ENCODE data around the gene CACNA2D3.

The CACNA2D3 gene

DNA sequence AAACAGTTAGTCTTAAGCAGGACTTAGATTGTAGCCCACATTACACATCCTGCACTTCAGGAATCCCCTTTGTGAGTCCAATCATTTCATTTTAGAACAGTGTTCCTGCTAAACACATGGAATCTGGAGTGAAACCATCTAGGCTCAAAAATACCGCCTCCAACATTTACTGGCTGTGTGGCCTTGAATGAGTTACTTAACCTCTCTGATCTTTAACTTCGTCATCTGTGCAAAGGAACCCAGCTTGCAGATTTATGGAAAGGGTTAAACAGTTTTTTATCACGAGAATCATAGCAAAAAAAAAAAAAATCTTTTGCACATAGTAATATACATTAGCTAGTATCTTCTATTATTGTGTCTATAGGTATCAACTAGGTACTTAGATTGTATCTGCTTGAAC, 813.5 kb downstream of the CACNA2D3 start:
- Histone ChIP-seq H3K9me2 (replicated peaks; ENCODE audit: insufficient read depth, low read length) (no peaks in the 10 kb centered on the region), H3K9me3 (replicated peaks; ENCODE audit: insufficient read depth, low read length) (no peaks in the 10 kb centered on the region), H3K79me2 (ENCODE audit: low read length) (no peaks in the 10 kb centered on the region), H3K4me2 (ENCODE audit: low read depth, low read length) (no peak overlapping the region), H3K4me1 (ENCODE audit: low read length) (no peaks in the 10 kb centered on the region), H4K20me1 (ENCODE audit: insufficient read depth, low read length) (no peaks in the 10 kb centered on the region), H3K36me3 (replicated peaks; ENCODE audit: insufficient read depth, low read length) (no peaks in the 10 kb centered on the region), H3K27ac (ENCODE audit: low read length) (no peak overlapping the region), H2AFZ (ENCODE audit: low read length) (no peak overlapping the region), H3F3A (ENCODE audit: insufficient read depth, low read length) (no peaks in the 10 kb centered on the region), H3K9ac (ENCODE audit: low read length) (no peak overlapping the region), H3K27me3 (replicated peaks; ENCODE audit: insufficient read depth, low read length) (no peaks in the 10 kb centered on the region), H3K4me3 (ENCODE audit: low read length) (no peak overlapping the region)
- DNase-seq = no peak
- no peak for TF ChIP-seq EZH2phosphoT487 (IDR thresholded peaks at IDR 0.05; ENCODE audit: low read length)
- TF ChIP-seq EZH2 (optimal IDR thresholded peaks at IDR 0.05; ENCODE audit: low read depth, low read length) = no peak
- TF ChIP-seq, protein P1, sequence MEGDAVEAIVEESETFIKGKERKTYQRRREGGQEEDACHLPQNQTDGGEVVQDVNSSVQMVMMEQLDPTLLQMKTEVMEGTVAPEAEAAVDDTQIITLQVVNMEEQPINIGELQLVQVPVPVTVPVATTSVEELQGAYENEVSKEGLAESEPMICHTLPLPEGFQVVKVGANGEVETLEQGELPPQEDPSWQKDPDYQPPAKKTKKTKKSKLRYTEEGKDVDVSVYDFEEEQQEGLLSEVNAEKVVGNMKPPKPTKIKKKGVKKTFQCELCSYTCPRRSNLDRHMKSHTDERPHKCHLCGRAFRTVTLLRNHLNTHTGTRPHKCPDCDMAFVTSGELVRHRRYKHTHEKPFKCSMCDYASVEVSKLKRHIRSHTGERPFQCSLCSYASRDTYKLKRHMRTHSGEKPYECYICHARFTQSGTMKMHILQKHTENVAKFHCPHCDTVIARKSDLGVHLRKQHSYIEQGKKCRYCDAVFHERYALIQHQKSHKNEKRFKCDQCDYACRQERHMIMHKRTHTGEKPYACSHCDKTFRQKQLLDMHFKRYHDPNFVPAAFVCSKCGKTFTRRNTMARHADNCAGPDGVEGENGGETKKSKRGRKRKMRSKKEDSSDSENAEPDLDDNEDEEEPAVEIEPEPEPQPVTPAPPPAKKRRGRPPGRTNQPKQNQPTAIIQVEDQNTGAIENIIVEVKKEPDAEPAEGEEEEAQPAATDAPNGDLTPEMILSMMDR (IDR thresholded peaks at IDR 0.05; ENCODE audit: low read length) = no peak

DNA sequence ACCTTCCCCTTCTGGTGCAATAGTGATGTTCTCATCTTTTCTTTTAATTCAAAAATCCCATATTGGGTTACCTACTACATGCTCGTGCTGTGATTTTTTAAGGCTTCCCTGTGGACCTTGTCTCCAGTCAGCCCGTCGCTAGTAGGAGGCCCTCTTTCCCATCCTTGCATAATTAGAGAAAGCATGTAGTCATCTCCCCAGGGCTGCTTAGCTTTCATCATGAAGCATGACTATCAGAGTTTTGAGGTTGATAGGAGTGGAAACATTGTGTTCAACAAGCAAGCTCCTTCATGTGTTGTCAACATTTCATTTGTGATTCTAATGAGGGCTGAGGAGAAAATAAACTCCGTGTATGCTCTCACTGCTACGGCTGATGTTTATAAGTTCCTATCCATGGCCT, 814.2 kb downstream of the CACNA2D3 start:
- DNase-seq = no peak
- no peak overlapping the region for H3K4me2 ChIP-seq (ENCODE audit: low read depth, low read length)
- H3K9me2 ChIP-seq (replicated peaks; ENCODE audit: insufficient read depth, low read length) = no peaks in the 10 kb centered on the region
- TF ChIP-seq EZH2 (optimal IDR thresholded peaks at IDR 0.05; ENCODE audit: low read depth, low read length) (no peak), EZH2phosphoT487 (IDR thresholded peaks at IDR 0.05; ENCODE audit: low read length) (no peak)
- TF ChIP-seq, protein P1 (IDR thresholded peaks at IDR 0.05; ENCODE audit: low read length) = no peak
- H3F3A ChIP-seq (ENCODE audit: insufficient read depth, low read length) = no peaks in the 10 kb centered on the region
- no peaks in the 10 kb centered on the region for H3K36me3 ChIP-seq (replicated peaks; ENCODE audit: insufficient read depth, low read length)
- H2AFZ ChIP-seq (ENCODE audit: low read length) = no peak overlapping the region
- no peak overlapping the region for H3K27ac ChIP-seq (ENCODE audit: low read length)
- H3K9me3 ChIP-seq (replicated peaks; ENCODE audit: insufficient read depth, low read length) = no peaks in the 10 kb centered on the region
- H3K9ac ChIP-seq (ENCODE audit: low read length) = no peak overlapping the region
- H3K4me1 ChIP-seq (ENCODE audit: low read length) = no peaks in the 10 kb centered on the region
- H4K20me1 ChIP-seq (ENCODE audit: insufficient read depth, low read length) = no peaks in the 10 kb centered on the region
- no peaks in the 10 kb centered on the region for H3K27me3 ChIP-seq (replicated peaks; ENCODE audit: insufficient read depth, low read length)
- H3K79me2 ChIP-seq (ENCODE audit: low read length) = no peaks in the 10 kb centered on the region
- no peak overlapping the region for H3K4me3 ChIP-seq (ENCODE audit: low read length)

DNA sequence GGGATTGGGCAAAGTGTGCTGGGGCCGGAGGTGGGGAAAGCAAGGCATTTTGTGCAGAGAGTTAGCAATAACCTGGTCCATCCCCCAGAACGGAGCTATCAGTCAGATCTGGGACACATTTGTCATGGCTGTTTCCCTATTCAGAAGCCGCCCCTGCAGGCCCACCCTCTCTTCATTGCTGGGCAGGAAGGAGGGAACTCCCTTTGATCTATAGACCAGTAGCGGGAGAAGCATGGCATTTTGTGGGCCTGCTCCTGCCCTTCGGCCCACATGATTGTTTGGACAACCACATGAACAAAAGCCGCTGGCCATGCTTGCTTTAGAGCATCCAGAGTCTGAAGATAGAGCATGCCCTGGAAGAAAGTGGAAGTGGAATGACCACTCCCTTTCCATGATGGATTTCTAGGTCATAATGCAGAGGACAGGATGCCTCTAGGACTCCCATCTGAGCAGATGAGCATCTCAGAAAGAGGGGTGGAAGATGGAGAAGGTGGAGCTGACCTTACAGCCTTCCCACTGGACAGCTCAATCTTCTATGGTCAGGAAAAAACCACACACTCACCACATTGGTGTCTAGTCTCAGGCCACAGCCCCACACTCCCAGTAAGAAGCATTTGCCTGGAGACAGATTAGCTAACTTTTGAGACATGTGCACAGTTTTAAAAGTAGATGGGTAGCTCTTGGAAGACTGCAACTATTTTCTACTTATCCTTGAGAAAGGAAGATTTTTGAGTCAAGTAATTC, 817.4 kb downstream of the CACNA2D3 start:
- Histone ChIP-seq H3K9me3 (replicated peaks; ENCODE audit: insufficient read depth, low read length) (no peaks in the 10 kb centered on the region), H3K9me2 (replicated peaks; ENCODE audit: insufficient read depth, low read length) (no peaks in the 10 kb centered on the region), H3K79me2 (ENCODE audit: low read length) (no peaks in the 10 kb centered on the region), H3K27me3 (replicated peaks; ENCODE audit: insufficient read depth, low read length) (no peaks in the 10 kb centered on the region), H3K4me1 (ENCODE audit: low read length) (no peaks in the 10 kb centered on the region), H3K4me3 (ENCODE audit: low read length) (no peak overlapping the region), H3K9ac (ENCODE audit: low read length) (no peak overlapping the region), H2AFZ (ENCODE audit: low read length) (no peak overlapping the region), H4K20me1 (ENCODE audit: insufficient read depth, low read length) (no peaks in the 10 kb centered on the region), H3K36me3 (replicated peaks; ENCODE audit: insufficient read depth, low read length) (no peaks in the 10 kb centered on the region), H3K27ac (ENCODE audit: low read length) (no peak overlapping the region), H3F3A (ENCODE audit: insufficient read depth, low read length) (no peaks in the 10 kb centered on the region), H3K4me2 (ENCODE audit: low read depth, low read length) (no peak overlapping the region)
- DNase-seq = no peak
- TF ChIP-seq EZH2phosphoT487 (IDR thresholded peaks at IDR 0.05; ENCODE audit: low read length) = no peak
- TF ChIP-seq, protein P1 (IDR thresholded peaks at IDR 0.05; ENCODE audit: low read length) = no peak
- TF ChIP-seq EZH2 (optimal IDR thresholded peaks at IDR 0.05; ENCODE audit: low read depth, low read length) = no peak
